Left ventricle myocardium inferior (tissue), 1 donor: Measurements from ENCODE around the gene CCDC93. TPM values are rescaled to one million over a fixed set of nuclear protein-coding genes. Genes with fewer than 3 reads are reported as not detected.

Source experiments
- DNase-seq: peaks from one replicate; pipeline ENCODE4 v3.0.0-alpha.2; 2020
- H3K27ac ChIP-seq: fragments of 200-600 bp; replicated peaks from 2 replicates; pipeline ENCODE4 v1.8.0; 2021
- H3K27me3 ChIP-seq: fragments of 200-600 bp; 2 replicates; pipeline ENCODE4 v1.8.0; 2021; ENCODE audit warnings: low read depth
- H3K36me3 ChIP-seq: fragments of 200-600 bp; 2 replicates; pipeline ENCODE4 v1.8.0; 2021
- H3K4me1 ChIP-seq: fragments of 200-600 bp; 2 replicates; pipeline ENCODE4 v1.8.0; 2021
- H3K4me3 ChIP-seq: fragments of 200-600 bp; 2 replicates; pipeline ENCODE4 v1.8.0; 2021; ENCODE audit warnings: mild to moderate bottlenecking, moderate library complexity
- H3K9me3 ChIP-seq: fragments of 200-600 bp; replicated peaks from 2 replicates; pipeline ENCODE4 v1.8.0; 2021
- intact Hi-C: fragments of 100-400 bp; cut with micrococcal nuclease; formaldehyde crosslinking; loops from one replicate; pipeline ENCODE4 v1.11.0; 2022
- total RNA-seq: library from RNA; stranded (reverse); fragmentation: NEBNext Ultra II Directional; extraction: Animal tissue kit (Norgen Biotek cat#: 25700); gene quantifications from one replicate; pipeline ENCODE4 v1.2.1, GENCODE V29; 2021
- TF ChIP-seq, protein P1 (sequence below): fragments of 200-600 bp; IDR thresholded peaks from 2 replicates; pipeline ENCODE4 v1.8.0; 2021; ENCODE audit warnings: antibody characterized with exemption, mild to moderate bottlenecking, borderline replicate concordance
- donor health status: DM: no; HTN: yes; CAD: no; lungs with severe emphysema.

The CCDC93 gene
- total RNA-seq, 1 donor from 2014 or later, result 22.8 TPM

DNA sequence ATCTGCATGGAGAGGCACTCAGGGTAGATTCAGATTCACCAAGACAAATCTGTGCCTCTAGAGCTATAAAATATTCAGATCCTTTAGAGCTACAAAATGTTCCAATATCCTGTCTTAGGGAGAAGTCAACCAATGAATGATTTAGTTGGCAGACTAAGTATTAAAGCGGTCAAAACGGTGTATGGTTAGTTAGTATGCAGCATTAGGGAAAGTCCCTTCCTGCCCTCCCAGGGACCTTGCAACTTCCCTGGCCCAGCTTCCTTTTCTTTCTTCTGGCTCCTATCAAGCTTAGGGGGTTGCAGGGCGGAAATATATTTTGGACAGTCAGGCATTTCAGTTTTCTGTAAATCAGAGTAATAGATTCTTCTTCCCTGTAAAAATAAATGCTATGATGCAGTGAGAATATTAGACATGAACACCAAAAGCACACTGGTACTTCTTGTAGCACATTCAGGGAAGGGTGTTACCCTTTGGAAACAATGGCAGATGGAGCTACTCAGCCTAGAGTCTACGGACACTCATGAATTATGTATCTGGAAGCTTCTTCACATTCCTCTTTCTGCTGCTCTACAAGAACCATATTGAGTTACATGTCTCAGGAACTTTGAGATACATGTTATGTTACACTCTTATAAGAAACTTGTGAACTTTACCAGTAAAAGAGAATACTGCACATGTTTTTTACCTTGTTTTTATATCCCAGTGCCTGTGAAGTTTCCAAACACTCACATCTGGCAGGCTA is 45.7 kb downstream of the CCDC93 start:
- TF ChIP-seq, protein P1, sequence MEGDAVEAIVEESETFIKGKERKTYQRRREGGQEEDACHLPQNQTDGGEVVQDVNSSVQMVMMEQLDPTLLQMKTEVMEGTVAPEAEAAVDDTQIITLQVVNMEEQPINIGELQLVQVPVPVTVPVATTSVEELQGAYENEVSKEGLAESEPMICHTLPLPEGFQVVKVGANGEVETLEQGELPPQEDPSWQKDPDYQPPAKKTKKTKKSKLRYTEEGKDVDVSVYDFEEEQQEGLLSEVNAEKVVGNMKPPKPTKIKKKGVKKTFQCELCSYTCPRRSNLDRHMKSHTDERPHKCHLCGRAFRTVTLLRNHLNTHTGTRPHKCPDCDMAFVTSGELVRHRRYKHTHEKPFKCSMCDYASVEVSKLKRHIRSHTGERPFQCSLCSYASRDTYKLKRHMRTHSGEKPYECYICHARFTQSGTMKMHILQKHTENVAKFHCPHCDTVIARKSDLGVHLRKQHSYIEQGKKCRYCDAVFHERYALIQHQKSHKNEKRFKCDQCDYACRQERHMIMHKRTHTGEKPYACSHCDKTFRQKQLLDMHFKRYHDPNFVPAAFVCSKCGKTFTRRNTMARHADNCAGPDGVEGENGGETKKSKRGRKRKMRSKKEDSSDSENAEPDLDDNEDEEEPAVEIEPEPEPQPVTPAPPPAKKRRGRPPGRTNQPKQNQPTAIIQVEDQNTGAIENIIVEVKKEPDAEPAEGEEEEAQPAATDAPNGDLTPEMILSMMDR, result no peak
- Histone ChIP-seq H3K4me1 (no peaks in the 10 kb centered on the region), H3K36me3 (peaks cover 74% of the 10 kb centered on the region), H3K4me3 (no peak overlapping the region), H3K27ac (no peak overlapping the region), H3K9me3 (no peaks in the 10 kb centered on the region), H3K27me3 (no peaks in the 10 kb centered on the region)
- intact Hi-C loops, result no loop called here
- no peak for DNase-seq

DNA sequence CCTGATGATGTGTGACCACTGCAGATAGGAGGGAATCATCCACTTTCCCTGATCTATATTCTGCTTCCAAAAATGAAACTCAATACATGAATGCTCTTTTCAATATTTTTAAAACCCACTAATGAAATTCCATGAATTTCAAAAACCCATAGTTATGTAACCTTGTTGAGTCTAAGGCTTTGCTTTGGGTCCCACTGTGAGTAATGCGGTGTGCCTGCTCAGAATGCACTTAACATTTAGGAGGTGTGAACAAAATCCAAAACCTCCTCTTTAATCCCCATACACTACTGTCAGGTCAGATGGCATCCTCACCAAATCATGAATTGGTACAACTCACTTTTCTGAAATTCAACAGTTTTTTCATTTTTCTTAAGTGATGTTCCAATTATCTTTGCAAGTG is 50.4 kb downstream of the CCDC93 start:
- no peak for DNase-seq
- peaks cover 58% of the 10 kb centered on the region for H3K36me3 ChIP-seq
- intact Hi-C loops, result no loop called here

DNA sequence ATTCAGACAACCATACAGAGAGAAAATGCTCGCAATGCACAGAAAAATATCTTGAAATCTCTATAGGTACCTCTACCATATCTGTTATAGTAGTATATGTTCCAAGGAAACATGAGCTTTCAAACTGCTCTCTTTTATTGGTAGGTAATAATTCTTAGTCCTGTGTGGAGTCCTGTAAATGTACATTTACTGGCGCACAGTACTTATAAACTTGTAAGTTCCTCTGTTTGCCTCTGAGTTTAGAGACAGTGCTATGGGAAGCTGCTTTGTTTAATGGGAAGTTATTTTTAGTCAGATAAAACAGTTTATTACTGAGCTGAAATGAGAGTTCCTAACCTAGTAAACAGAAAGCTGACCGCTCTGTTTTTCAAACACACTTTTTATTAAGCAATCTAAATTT is 52.7 kb downstream of the CCDC93 start:
- no peak overlapping the region for H3K27ac ChIP-seq
- TF ChIP-seq, protein P1, result no peak
- H3K4me3 ChIP-seq, result no peak overlapping the region
- no peaks in the 10 kb centered on the region for H3K27me3 ChIP-seq
- intact Hi-C loops, result no loop called here
- no peak for DNase-seq
- H3K36me3 ChIP-seq, result peaks cover 67% of the 10 kb centered on the region
- H3K4me1 ChIP-seq, result no peaks in the 10 kb centered on the region
- no peaks in the 10 kb centered on the region for H3K9me3 ChIP-seq

More for the DNA sequence above, 50.4 kb downstream of the CCDC93 start:
- Histone ChIP-seq H3K27ac (no peak overlapping the region), H3K9me3 (no peaks in the 10 kb centered on the region), H3K27me3 (no peaks in the 10 kb centered on the region), H3K4me3 (no peak overlapping the region), H3K4me1 (no peaks in the 10 kb centered on the region)
- TF ChIP-seq, protein P1, result no peak

DNA sequence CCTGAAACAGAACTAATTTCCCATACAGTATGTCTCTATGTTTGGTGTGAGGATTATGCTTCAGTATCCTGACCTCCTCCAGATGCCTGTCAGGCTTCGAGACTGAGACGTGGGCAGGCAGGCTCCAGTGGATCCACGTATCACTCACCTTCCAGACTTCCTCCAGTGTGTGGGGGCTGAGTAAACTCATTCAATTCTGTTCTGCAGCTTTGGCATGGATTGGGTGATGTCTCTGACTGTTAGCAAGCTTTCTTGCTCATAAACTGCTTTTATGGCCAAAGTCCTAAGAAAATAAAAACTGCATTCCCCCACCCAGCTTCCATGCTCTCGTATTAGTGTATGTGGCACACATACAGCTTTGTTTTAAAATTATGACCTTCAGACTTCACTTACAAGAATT is 53.6 kb downstream of the CCDC93 start:
- Histone ChIP-seq H3K9me3 (no peaks in the 10 kb centered on the region), H3K4me1 (no peaks in the 10 kb centered on the region), H3K4me3 (no peak overlapping the region), H3K36me3 (peaks cover 77% of the 10 kb centered on the region), H3K27me3 (no peaks in the 10 kb centered on the region), H3K27ac (no peak overlapping the region)
- TF ChIP-seq, protein P1, result no peak
- no peak for DNase-seq
- intact Hi-C loops, result no loop called here

DNA sequence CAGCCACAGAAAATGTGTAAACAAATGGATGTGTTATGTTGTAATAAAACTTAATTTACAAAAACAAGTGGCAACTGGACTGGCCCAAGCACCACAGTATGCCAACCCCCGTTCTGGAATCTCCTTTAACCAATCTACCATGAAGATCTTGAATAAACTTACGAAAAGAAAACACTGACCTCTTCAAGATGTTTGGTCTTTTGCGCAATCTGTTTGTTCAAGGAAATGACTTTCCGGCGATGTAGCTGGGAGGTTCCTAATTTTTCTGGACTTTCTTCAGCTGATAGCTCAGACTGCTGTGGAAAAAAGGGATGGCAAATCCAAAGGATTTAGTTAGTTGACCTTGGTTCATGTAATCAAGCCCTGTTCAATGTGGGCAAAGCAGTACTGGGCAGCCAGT is 55.7 kb downstream of the CCDC93 start:
- H3K27ac ChIP-seq, result no peak overlapping the region
- intact Hi-C loops, result no loop called here
- H3K36me3 ChIP-seq, result peaks cover 82% of the 10 kb centered on the region
- H3K4me1 ChIP-seq, result no peaks in the 10 kb centered on the region
- no peak overlapping the region for H3K4me3 ChIP-seq
- no peak for DNase-seq
- TF ChIP-seq, protein P1, result no peak
- no peaks in the 10 kb centered on the region for H3K9me3 ChIP-seq
- H3K27me3 ChIP-seq, result no peaks in the 10 kb centered on the region
